ELF-1 (cell line): ENCODE measurements around the gene NIFK.
"Not testable (repeated sequence)": the region's sequence is repeated elsewhere in the genome, so short reads cannot be mapped to it uniquely, and the experiment has no call there.

Experiments used
- DNase-seq: peaks from one replicate; pipeline ENCODE4 v3.0.0-alpha.2; 2016; ENCODE audit warnings: low read depth, low spot score

The NIFK gene

DNA sequence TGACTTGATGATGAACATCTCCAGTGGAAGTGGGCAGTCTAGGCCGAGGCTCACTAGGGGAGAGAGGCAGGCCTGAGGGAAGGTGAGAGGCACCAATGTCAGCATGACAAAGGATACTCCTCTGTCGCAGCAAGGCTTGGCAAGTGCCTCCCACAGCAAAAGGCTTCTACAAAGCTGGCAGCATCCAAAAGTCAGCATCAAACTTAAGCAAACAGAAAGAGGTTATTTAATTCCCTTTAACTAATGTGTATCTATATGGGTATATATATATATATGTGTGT, 41.6 kb downstream of the NIFK start:
- peak; percentile 44 for DNase-seq

DNA sequence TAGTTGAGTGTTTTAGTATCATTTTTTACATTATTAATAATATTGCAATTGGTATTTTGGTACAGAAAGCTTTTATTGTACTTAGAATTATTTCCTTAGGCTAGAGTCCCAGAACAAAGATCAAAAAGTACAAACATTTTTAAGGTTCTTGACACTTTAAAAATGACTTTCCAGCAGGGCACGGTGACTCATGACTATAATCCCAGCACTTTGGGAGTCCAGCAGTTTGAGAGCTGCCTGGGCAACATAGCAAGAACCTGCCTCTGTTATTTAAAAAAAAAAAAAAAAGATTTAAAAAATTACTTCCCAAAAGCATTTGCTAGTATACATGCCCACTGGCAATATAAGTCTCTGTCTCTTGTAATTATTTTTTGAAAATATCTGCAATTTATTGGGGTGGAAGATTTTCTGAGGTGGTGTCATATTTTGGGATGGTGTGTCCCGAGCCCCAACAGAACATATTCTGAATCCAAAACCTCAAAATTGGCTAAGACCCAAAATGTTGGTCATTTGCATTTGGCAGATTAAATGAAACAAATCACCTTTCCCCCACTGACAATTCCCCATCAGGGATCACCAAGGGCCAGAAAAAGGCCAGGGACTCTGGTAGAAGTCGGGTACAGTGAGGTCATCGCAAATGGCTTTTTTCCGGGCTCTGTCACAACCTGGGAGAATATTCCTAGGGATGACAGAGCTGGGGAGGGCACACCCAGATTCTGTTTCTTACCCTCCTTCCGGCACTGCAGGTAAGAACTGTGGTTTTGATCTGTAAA, 42.1 kb downstream of the NIFK start:
- DNase-seq, result peak; percentile 49

DNA sequence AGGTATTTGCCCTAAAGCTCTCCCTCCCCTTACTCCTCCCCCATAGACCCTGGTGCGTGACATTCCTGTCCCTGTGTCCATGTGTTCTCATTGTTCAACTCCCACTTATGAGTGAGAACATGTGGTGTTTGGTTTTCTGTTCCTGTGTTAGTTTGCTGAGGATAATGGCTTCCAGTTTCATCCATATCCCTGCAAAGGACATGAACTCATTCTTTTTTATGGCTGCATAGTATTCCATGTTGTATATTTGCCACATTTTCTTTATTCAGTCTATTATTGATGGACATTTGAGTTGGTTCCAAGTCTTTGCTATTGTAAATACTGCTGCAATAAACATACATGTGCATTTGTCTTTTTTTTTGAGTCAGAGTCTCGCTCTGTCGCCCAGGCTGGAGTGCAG, 46.1 kb downstream of the NIFK start:
- DNase-seq, result not testable (repeated sequence)

DNA sequence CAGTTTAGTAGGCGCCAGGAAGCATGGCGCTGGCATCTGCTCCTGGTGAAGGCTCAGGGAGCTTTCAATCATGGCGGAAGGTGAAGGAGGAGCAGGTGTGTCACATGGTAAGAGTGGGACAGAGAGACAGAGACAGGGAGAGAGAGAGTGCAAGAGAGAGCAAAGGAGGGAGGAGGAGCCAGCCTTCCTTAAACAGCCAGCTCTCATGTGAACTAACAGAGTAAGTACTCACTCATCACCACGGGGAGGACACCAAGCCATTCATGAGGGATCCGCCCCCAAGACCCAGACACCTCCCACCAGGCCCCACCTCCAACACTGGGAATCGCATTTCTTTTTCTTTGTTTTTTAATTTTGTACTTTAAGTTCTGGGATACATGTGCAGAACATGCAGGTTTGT, 46.6 kb downstream of the NIFK start:
- peak; percentile 54 for DNase-seq

DNA sequence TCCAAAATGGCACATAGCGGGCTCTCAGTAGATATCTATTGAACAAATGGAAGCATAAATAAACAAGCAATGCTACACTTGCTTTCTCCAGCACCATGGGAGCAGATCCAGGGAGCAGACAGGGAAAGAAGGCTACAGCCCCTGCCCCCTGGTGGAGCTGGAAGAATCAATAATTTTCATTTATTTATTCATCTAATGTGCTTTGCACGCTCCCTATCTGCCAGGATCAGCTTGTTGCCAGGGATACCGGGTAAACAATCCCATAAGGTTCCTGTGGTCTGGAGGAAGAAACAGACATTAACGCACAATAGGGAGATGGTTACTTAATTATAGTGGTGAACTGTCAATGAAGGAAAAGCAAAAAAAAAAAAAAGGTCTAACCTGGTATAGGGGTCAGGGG, 47.3 kb downstream of the NIFK start:
- DNase-seq, result no peak

DNA sequence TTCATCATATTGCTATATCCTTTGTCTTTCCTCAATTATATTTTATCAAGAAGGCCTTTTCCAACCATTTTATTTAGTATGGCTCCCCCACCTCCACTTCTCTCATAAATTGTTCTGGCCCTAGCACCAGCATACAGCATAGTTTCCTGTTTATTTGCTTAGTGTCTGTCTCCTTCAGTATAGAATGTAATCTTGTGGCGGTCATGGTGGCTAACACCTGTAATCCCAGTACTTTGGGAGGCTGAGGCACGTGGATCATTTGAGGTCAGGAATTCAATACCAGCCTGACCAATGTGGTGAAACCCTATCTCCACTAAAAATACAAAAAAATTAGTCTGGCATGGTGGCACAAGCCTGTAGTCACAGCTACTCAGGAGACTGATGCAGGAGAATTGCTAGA, 47.9 kb downstream of the NIFK start:
- DNase-seq, result no peak

DNA sequence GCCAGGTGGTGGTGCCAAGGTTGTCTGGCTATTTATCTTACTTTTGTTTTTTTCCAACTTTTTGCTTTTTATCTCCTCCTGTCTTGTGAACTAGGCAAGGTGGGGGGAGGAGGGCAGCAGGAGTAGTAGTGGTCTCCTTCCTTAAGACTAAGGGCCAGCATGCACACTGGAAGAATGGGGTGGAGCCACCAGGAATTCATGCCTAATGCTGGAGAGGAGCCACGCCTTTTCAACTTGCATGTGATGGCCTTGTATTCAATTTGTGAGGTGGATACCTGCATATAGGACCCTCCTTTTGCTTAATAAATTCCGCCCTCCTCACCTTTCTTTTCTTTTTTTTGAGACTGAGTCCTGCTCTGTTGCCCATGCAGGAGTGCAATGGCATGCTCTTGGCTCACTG, 49.8 kb downstream of the NIFK start:
- DNase-seq, result no peak

DNA sequence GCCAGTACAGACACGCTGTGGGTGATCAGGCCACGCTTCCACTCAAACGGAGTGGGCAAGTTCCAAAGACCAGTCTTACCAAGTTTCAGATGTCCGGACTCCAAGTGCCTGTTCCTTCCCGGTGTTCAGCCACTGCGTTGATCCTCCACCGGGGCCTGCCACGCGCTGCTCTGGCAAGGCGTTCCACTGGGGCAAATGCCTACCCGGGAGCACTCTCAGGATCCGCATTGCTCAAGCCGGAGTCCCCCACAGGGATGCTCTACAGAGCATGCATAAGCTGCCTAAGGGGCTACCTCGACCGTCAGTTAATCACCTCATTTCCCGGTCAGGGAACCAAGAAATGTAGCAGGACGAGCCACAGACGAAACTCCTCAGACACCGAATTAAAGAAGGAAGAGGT, 50.5 kb downstream of the NIFK start:
- DNase-seq, result no peak

DNA sequence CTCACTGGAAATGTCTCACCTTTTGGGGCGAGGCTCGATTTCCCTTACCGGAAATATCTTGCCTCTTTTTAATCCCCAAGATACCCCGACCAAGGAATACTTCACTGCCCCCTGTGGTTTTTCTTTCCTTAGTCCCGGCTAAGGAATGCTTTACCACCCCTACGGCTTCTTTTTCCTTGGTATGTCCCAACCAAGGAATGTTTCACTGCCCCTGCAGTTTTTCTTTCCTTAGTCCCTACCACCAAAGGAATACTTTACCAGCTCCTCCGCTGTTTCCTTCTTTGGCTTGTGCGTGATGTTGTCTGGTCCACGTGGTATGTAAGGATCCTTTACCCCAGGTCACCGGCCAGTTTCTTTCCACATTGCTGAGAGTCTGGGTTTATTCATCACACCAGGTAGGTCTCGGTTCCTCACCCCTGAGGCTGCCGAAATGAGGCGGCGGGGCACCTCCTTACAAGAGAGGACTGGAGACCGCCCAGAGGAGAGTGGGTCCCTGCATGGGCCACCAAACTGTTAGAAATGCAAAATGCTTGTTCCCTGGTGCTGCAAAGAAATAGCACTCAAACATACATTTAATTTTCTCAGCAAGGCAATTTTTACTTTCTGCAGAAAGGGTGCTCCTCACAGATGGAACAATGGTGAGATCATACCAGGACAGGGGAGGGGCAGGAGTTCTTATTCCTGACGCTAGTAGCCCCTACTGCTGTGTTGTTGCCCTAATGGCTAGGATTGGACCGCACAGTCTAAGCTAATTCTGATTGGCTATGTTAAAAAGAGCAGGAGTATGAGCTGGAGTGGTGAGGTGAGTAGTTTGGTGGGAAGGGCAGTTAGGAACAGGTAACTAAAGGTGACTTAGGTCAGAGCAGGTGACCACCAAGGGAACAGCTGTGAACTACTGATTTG, 54.0 kb downstream of the NIFK start:
- DNase-seq, result peak; percentile 26

DNA sequence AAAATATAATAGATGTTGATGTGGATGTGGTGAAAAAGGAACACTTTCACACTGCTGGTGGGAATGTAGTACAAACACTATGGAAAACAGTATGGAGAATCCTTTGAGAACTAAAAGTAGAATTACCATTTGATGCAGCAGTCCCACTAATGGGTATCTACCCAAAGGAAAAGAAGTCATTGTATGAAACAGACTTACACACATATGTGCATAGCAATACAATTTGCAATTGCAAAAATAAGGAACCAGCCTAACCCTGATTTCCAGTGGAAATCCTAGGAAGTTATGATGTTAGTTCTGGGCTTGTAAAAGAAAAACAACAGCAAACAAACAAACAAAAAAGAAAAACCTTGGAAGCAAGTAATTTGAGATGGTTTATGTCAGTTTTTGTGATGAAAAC, 58.8 kb downstream of the NIFK start:
- DNase-seq, result no peak
